CD4-positive, alpha-beta T cell treated with Interleukin-12 subunit alpha and Interleukin-12 subunit beta, for 1 hour (primary cell): Measurements from ENCODE around the gene DEXI.

ENCODE experiments used
- DNase-seq: peaks from one replicate; pipeline ENCODE4 v3.0.0-alpha.2; 2020

Gene DEXI

GRCh38 chr16:10885246-10885645, 57.0 kb downstream of the DEXI start:
- DNase-seq: no peak

- DNase-seq: no peak
Observed at GRCh38 chr16:10883004-10883403, 59.3 kb downstream of the DEXI start.

- no peak for DNase-seq
Observed at GRCh38 chr16:10881479-10882030, 60.7 kb downstream of the DEXI start.

GRCh38 chr16:10880594-10881452, 61.4 kb downstream of the DEXI start:
- no peak for DNase-seq

- no peak for DNase-seq
Observed at GRCh38 chr16:10879681-10880589, 62.3 kb downstream of the DEXI start.
